Right lobe of liver (tissue), 4 donors: ENCODE measurements around the gene SOX12.

Source experiments
- CTCF ChIP-seq, 4 donors: fragments of 200-600 bp in 3 of 4; fragments of 450-650 bp in 1 of 4; IDR thresholded peaks; one replicate each; pipeline versions ENCODE4 v1.5.1 to v1.8.0; 2016 to 2022; ENCODE audit warnings: antibody characterized with exemption in 4 of 4, mild to moderate bottlenecking in 2 of 4
- POLR2A ChIP-seq: fragments of 450-650 bp; IDR thresholded peaks from one replicate; pipeline ENCODE4 v1.6.1; 2017; ENCODE audit warnings: antibody characterized with exemption, mild to moderate bottlenecking
- donor health status: DM: no; HTN: no; CAD: no.
- donor health status: DM: no; HTN: no; CAD: no.
- donor health status: DM: no; HTN: yes; CAD: no.

DNA sequence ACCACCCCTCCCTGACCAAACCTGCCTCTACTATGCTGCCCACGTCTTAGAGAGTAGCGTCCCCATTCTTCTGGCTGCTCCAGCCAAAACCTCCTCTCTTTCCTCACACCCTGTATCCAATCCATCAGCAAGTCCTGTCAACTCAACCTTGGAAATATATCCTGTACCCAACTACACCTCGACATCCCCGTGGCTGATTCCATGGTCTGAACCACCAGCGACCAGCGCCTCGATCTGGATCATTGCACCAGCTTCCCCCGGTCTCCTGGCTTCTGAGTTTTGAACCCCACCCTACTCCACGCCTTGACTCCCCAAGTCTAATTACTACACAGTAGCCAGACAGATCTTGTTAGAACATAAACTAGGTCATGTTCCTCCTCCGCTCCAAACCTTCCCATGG, 31.4 kb downstream of the SOX12 start:
- no peak for TF ChIP-seq CTCF (IDR thresholded peaks at IDR 0.05)
- TF ChIP-seq POLR2A = no peak
